Measurements from ENCODE around the gene P2RX1.

DNA sequence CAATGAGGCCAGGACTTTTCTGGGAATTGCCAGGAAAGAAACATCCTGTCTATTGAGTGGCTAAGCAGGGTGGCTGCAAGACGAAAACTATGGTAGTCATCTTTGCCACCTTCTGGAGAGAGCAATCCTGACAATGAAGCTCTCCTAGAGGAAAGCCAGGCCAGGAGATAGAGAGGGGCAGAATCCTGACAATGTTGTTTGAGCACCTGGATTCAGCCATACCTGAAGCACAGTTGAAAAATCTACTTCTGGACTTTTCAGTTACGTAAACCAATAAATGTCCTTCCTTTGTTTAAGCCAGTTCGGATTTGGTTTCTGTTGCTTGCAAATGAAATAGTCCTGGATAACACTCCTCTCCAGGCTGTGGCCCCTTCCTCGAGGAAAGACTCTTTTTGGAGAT, 9.4 kb downstream of the P2RX1 start:
- TF ChIP-seq, protein P1, sequence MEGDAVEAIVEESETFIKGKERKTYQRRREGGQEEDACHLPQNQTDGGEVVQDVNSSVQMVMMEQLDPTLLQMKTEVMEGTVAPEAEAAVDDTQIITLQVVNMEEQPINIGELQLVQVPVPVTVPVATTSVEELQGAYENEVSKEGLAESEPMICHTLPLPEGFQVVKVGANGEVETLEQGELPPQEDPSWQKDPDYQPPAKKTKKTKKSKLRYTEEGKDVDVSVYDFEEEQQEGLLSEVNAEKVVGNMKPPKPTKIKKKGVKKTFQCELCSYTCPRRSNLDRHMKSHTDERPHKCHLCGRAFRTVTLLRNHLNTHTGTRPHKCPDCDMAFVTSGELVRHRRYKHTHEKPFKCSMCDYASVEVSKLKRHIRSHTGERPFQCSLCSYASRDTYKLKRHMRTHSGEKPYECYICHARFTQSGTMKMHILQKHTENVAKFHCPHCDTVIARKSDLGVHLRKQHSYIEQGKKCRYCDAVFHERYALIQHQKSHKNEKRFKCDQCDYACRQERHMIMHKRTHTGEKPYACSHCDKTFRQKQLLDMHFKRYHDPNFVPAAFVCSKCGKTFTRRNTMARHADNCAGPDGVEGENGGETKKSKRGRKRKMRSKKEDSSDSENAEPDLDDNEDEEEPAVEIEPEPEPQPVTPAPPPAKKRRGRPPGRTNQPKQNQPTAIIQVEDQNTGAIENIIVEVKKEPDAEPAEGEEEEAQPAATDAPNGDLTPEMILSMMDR (IDR thresholded peaks at IDR 0.05) = no peak
- TF ChIP-seq POLR2A (IDR thresholded peaks at IDR 0.05) (no peak), POLR2AphosphoS5 (IDR thresholded peaks at IDR 0.05) (no peak), EP300 (IDR thresholded peaks at IDR 0.05) (no peak)

Measured in suprapubic skin (tissue), 4 donors.